ENCODE results near the gene KISS1. TPM values are rescaled to one million over a fixed set of nuclear protein-coding genes. Genes with fewer than 3 reads are reported as not detected.

The KISS1 gene
- total and polyA plus RNA-seq, 2 donors (not counting 1 experiment from before 2014, with no cell fraction given), result 0.17 to 0.52 TPM

GRCh38 chr1:204191456-204191855, 4.8 kb downstream of the KISS1 start:
- Histone ChIP-seq H4K20me1 (ENCODE audit: control insufficient read depth, extremely low read depth, insufficient read depth, low read length) (no peaks in the 10 kb centered on the region), H3K9me3 (ENCODE audit: control insufficient read depth, insufficient read depth, low read depth, low read length) (no peaks in the 10 kb centered on the region), H3K4me3 (replicated peaks in 1 of 4; ENCODE audit: control extremely low read depth in 1 of 4, insufficient read depth in 1 of 4, low read depth in 3 of 4, low read length in 4 of 4) (no peak overlapping the region), H3K79me2 (ENCODE audit: control insufficient read depth, insufficient read depth, low read length) (no peaks in the 10 kb centered on the region), H3K27me3 (ENCODE audit: control insufficient read depth, insufficient read depth, low read length) (peaks cover 36% of the 10 kb centered on the region), H3K9ac (ENCODE audit: insufficient read depth, low read length) (no peak overlapping the region), H3K4me2 (ENCODE audit: extremely low read depth, insufficient read depth, low read length) (no peak overlapping the region), H3K27ac (ENCODE audit: insufficient read depth, low read length) (no peak overlapping the region), H2AFZ (ENCODE audit: low read length) (no peak overlapping the region), H3K36me3 (ENCODE audit: control insufficient read depth, insufficient read depth, low read length) (no peaks in the 10 kb centered on the region), H3K4me1 (ENCODE audit: control insufficient read depth, extremely low read depth, insufficient read depth, low read length) (no peaks in the 10 kb centered on the region)
- TF ChIP-seq CTCF (conservative IDR thresholded peaks at IDR 0.05 in 1 of 2, IDR thresholded peaks at IDR 0.05 in 1 of 2; ENCODE audit: low read depth in 1 of 2, low read length in 2 of 2) (no peak), EZH2 (IDR thresholded peaks at IDR 0.05; ENCODE audit: low read length, missing control alignments) (no peak)
- DNase-seq (ENCODE audit: low read depth in 2 of 2), result no peak

- Histone ChIP-seq H3K27me3 (ENCODE audit: control insufficient read depth, insufficient read depth, low read length) (peaks cover 36% of the 10 kb centered on the region), H3K79me2 (ENCODE audit: control insufficient read depth, insufficient read depth, low read length) (no peaks in the 10 kb centered on the region), H3K9ac (ENCODE audit: insufficient read depth, low read length) (no peak overlapping the region), H3K4me3 (replicated peaks in 1 of 4; ENCODE audit: control extremely low read depth in 1 of 4, insufficient read depth in 1 of 4, low read depth in 3 of 4, low read length in 4 of 4) (no peak overlapping the region), H3K36me3 (ENCODE audit: control insufficient read depth, insufficient read depth, low read length) (no peaks in the 10 kb centered on the region), H3K9me3 (ENCODE audit: control insufficient read depth, insufficient read depth, low read depth, low read length) (no peaks in the 10 kb centered on the region), H3K4me1 (ENCODE audit: control insufficient read depth, extremely low read depth, insufficient read depth, low read length) (no peaks in the 10 kb centered on the region), H2AFZ (ENCODE audit: low read length) (no peak overlapping the region), H4K20me1 (ENCODE audit: control insufficient read depth, extremely low read depth, insufficient read depth, low read length) (no peaks in the 10 kb centered on the region), H3K27ac (ENCODE audit: insufficient read depth, low read length) (no peak overlapping the region), H3K4me2 (ENCODE audit: extremely low read depth, insufficient read depth, low read length) (peak overlapping the region; percentile 44)
- TF ChIP-seq EZH2 (IDR thresholded peaks at IDR 0.05; ENCODE audit: low read length, missing control alignments), result no peak
- no peak for TF ChIP-seq CTCF (conservative IDR thresholded peaks at IDR 0.05 in 1 of 2, IDR thresholded peaks at IDR 0.05 in 1 of 2; ENCODE audit: low read depth in 1 of 2, low read length in 2 of 2)
- DNase-seq (ENCODE audit: low read depth in 2 of 2), result peak; percentile 56 to 69
Observed at GRCh38 chr1:204190212-204191211, 5.8 kb downstream of the KISS1 start.

GRCh38 chr1:204188959-204189639, 7.2 kb downstream of the KISS1 start:
- DNase-seq (ENCODE audit: low read depth in 2 of 2), result no peak
- H3K27me3 ChIP-seq (ENCODE audit: control insufficient read depth, insufficient read depth, low read length), result peaks cover 36% of the 10 kb centered on the region
- TF ChIP-seq CTCF (conservative IDR thresholded peaks at IDR 0.05 in 1 of 2, IDR thresholded peaks at IDR 0.05 in 1 of 2; ENCODE audit: low read depth in 1 of 2, low read length in 2 of 2) (no peak), EZH2 (IDR thresholded peaks at IDR 0.05; ENCODE audit: low read length, missing control alignments) (no peak)

More at GRCh38 chr1:204188959-204189639, 7.2 kb downstream of the KISS1 start:
- Histone ChIP-seq H3K27ac (ENCODE audit: insufficient read depth, low read length) (no peak overlapping the region), H3K36me3 (ENCODE audit: control insufficient read depth, insufficient read depth, low read length) (no peaks in the 10 kb centered on the region), H3K79me2 (ENCODE audit: control insufficient read depth, insufficient read depth, low read length) (no peaks in the 10 kb centered on the region), H2AFZ (ENCODE audit: low read length) (no peak overlapping the region), H3K4me1 (ENCODE audit: control insufficient read depth, extremely low read depth, insufficient read depth, low read length) (no peaks in the 10 kb centered on the region), H3K4me3 (replicated peaks in 1 of 4; ENCODE audit: control extremely low read depth in 1 of 4, insufficient read depth in 1 of 4, low read depth in 3 of 4, low read length in 4 of 4) (no peak overlapping the region), H4K20me1 (ENCODE audit: control insufficient read depth, extremely low read depth, insufficient read depth, low read length) (no peaks in the 10 kb centered on the region), H3K9me3 (ENCODE audit: control insufficient read depth, insufficient read depth, low read depth, low read length) (no peaks in the 10 kb centered on the region), H3K4me2 (ENCODE audit: extremely low read depth, insufficient read depth, low read length) (no peak overlapping the region), H3K9ac (ENCODE audit: insufficient read depth, low read length) (no peak overlapping the region)
